Measurements from ENCODE around the gene UMPS. TPM values are rescaled to one million over a fixed set of nuclear protein-coding genes. Genes with fewer than 3 reads are reported as not detected.

Gene UMPS
- total and polyA plus RNA-seq, 2 donors (not counting 1 experiment from before 2014, with no cell fraction given), result 6.6 to 21.4 TPM

DNA sequence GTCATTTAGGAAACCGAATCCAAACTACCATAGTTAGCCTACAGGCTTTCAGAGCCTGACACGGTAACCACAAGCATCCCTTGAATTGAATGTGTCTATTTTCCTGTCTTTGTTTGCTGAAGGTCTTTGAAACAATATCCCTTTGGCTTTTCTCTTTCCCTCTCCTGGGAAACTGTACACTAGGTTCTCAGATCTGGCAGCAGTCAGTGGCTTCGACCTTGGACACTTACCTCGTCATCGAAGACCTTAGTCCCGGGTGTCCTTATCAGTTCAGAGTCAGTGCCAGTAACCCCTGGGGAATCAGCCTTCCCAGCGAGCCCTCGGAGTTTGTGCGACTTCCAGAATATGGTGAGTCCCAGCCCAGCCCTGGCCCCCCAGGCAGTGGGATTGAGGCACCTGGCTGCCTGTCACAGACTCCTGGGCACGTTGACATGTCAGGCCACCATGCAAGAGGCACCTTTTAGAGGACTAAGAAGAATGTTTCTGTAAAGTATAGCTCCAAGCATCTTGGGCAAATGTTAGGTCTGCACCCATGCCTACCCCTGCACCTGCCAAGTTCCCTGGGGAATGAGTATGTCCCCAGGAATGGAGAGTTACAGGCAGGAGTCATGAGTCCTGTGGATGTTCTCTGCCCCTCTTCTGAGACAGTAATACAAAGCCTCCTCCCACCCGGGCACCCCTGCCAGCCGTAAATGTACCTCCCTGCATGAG, 30.4 kb upstream of the UMPS start:
- Mint-ChIP-seq H3K4me3 (no peak overlapping the region), H3K27ac (no peak overlapping the region), H3K27me3 (peaks cover 36% of the 10 kb centered on the region), H3K9me3 (ENCODE audit: insufficient read depth) (no peaks in the 10 kb centered on the region), H3K4me1 (no peaks in the 10 kb centered on the region)
- Histone ChIP-seq H3K27me3 (replicated peaks in 1 of 4; ENCODE audit: control extremely low read depth in 1 of 4, control insufficient read depth in 3 of 4, insufficient read depth in 4 of 4, low read length in 3 of 4) (peaks cover 0 to 9% (median 2%) of the 10 kb centered on the region in 4 experiments), H3K9ac (ENCODE audit: low read length) (no peak overlapping the region), H3K79me2 (ENCODE audit: control insufficient read depth, insufficient read depth, low read length) (no peaks in the 10 kb centered on the region), H3K4me3 (ENCODE audit: control extremely low read depth in 1 of 5, extremely low read depth in 1 of 5, insufficient read depth in 1 of 5, low read depth in 2 of 5, low read length in 4 of 5) (no peak overlapping the region), H3K4me2 (replicated peaks; ENCODE audit: low read depth, low read length, poor library complexity, severe bottlenecking) (no peak overlapping the region), H3K27ac (ENCODE audit: low read length in 2 of 2) (no peak overlapping the region), H3K4me1 (ENCODE audit: control insufficient read depth in 2 of 2, insufficient read depth in 2 of 2, low read length in 2 of 2) (no peaks in the 10 kb centered on the region), H2AFZ (ENCODE audit: insufficient read depth, low read depth, low read length, poor library complexity, severe bottlenecking) (no peak overlapping the region), H3K36me3 (replicated peaks in 1 of 2; ENCODE audit: control extremely low read depth in 1 of 2, control insufficient read depth in 1 of 2, extremely low read depth in 1 of 2, insufficient read depth in 2 of 2, low read length in 1 of 2) (no peaks in the 10 kb centered on the region), H3K9me3 (ENCODE audit: control extremely low read depth in 1 of 3, control insufficient read depth in 2 of 3, insufficient read depth in 1 of 3, low read length in 2 of 3) (no peaks in the 10 kb centered on the region), H4K20me1 (ENCODE audit: control insufficient read depth, insufficient read depth, low read length, poor library complexity, severe bottlenecking) (no peaks in the 10 kb centered on the region)
- ChIA-PET POLR2A (no interaction called here), CTCF (interaction anchor here (1.2 to 1.8 kb wide), 3 partner anchors 9 to 11 kb away, joined by 3 to 11 read pairs (median 4); no protein-coding TSS in a partner anchor)
- no peak for TF ChIP-seq EZH2 (IDR thresholded peaks at IDR 0.05; ENCODE audit: borderline replicate concordance, insufficient read depth, low read depth, low read length, poor library complexity, severe bottlenecking)
- TF ChIP-seq, protein P1, sequence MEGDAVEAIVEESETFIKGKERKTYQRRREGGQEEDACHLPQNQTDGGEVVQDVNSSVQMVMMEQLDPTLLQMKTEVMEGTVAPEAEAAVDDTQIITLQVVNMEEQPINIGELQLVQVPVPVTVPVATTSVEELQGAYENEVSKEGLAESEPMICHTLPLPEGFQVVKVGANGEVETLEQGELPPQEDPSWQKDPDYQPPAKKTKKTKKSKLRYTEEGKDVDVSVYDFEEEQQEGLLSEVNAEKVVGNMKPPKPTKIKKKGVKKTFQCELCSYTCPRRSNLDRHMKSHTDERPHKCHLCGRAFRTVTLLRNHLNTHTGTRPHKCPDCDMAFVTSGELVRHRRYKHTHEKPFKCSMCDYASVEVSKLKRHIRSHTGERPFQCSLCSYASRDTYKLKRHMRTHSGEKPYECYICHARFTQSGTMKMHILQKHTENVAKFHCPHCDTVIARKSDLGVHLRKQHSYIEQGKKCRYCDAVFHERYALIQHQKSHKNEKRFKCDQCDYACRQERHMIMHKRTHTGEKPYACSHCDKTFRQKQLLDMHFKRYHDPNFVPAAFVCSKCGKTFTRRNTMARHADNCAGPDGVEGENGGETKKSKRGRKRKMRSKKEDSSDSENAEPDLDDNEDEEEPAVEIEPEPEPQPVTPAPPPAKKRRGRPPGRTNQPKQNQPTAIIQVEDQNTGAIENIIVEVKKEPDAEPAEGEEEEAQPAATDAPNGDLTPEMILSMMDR (IDR thresholded peaks at IDR 0.05), result no peak
- ATAC-seq (ENCODE audit: low read depth), result no peak
- no peak for DNase-seq
- WGBS (ENCODE audit: insufficient coverage), result 80% methylated on average over 10 of the region's 12 CpGs
- intact Hi-C loops (cut with micrococcal nuclease), result no loop called here
